ENCODE data around the gene COMT. TPM values are rescaled to one million over a fixed set of nuclear protein-coding genes. Genes with fewer than 3 reads are reported as not detected.
A peak's percentile ranks its signal among the peaks of the same experiment; 100 is the strongest.

COMT gene
- total RNA-seq, 4 donors from 2014 or later, result 154 to 255 (median 223) TPM

- in situ Hi-C loops (cut with MboI; ENCODE audit: low sequenced_read_pairs in 4 of 4) (no loop called here), intact Hi-C loops (cut with DNase I; ENCODE audit: low total_unique reads) (no loop called here)
- H3K27me3 ChIP-seq, result no peaks in the 10 kb centered on the region
- no peak for TF ChIP-seq CTCF (IDR thresholded peaks at IDR 0.05 in 4 of 5, conservative IDR thresholded peaks at IDR 0.05 in 1 of 5)
- no peak for TF ChIP-seq POLR2A (IDR thresholded peaks at IDR 0.05)
- H3K4me1 ChIP-seq, result peaks cover 0 to 10% of the 10 kb centered on the region in 2 donors
- no peaks in the 10 kb centered on the region for H3K9me3 ChIP-seq
- ATAC-seq (no peak), DNase-seq (no peak)
- no peaks in the 10 kb centered on the region for H3K36me3 ChIP-seq
- no peak overlapping the region for H3K4me3 ChIP-seq
- H3K27ac ChIP-seq, result no peak overlapping the region
These were observed 51.4 kb downstream of the COMT start for GRCh38 chr22:19992921-19993355.

GRCh38 chr22:19993926-19994325, 52.4 kb downstream of the COMT start:
- Histone ChIP-seq H3K4me1 (peaks cover 5 to 19% of the 10 kb centered on the region in 2 donors), H3K27ac (no peak overlapping the region), H3K9me3 (no peaks in the 10 kb centered on the region), H3K27me3 (no peaks in the 10 kb centered on the region), H3K4me3 (no peak overlapping the region), H3K36me3 (no peaks in the 10 kb centered on the region)
- TF ChIP-seq CTCF (IDR thresholded peaks at IDR 0.05 in 4 of 5, conservative IDR thresholded peaks at IDR 0.05 in 1 of 5) (no peak), POLR2A (IDR thresholded peaks at IDR 0.05) (no peak)
- ATAC-seq, result no peak
- in situ Hi-C loops (cut with MboI; ENCODE audit: low sequenced_read_pairs in 4 of 4), result no loop called here
- intact Hi-C loops (cut with DNase I; ENCODE audit: low total_unique reads), result no loop called here
- no peak for DNase-seq

GRCh38 chr22:19994851-19995610, 53.5 kb downstream of the COMT start:
- peaks cover 10 to 28% of the 10 kb centered on the region in 2 donors for H3K4me1 ChIP-seq
- TF ChIP-seq POLR2A (IDR thresholded peaks at IDR 0.05), result no peak
- no peak for TF ChIP-seq CTCF (IDR thresholded peaks at IDR 0.05 in 4 of 5, conservative IDR thresholded peaks at IDR 0.05 in 1 of 5)
- intact Hi-C loops (cut with DNase I; ENCODE audit: low total_unique reads), result no loop called here

GRCh38 chr22:19995611-19996339, 54.2 kb downstream of the COMT start:
- no peak for DNase-seq
- no peak overlapping the region for H3K27ac ChIP-seq
- no peaks in the 10 kb centered on the region for H3K27me3 ChIP-seq
- intact Hi-C loops (cut with DNase I; ENCODE audit: low total_unique reads) (no loop called here), in situ Hi-C loops (cut with MboI; ENCODE audit: low sequenced_read_pairs in 4 of 4) (no loop called here)
- no peaks in the 10 kb centered on the region for H3K36me3 ChIP-seq
- peak in 1 of 2 donors; percentile 22 for ATAC-seq
- TF ChIP-seq CTCF (IDR thresholded peaks at IDR 0.05 in 4 of 5, conservative IDR thresholded peaks at IDR 0.05 in 1 of 5), result no peak
- no peak for TF ChIP-seq POLR2A (IDR thresholded peaks at IDR 0.05)
- H3K9me3 ChIP-seq, result no peaks in the 10 kb centered on the region
- no peak overlapping the region for H3K4me3 ChIP-seq
- peaks cover 10 to 30% of the 10 kb centered on the region in 2 donors for H3K4me1 ChIP-seq

More at GRCh38 chr22:19994851-19995610, 53.5 kb downstream of the COMT start:
- no peaks in the 10 kb centered on the region for H3K9me3 ChIP-seq
- in situ Hi-C loops (cut with MboI; ENCODE audit: low sequenced_read_pairs in 4 of 4), result no loop called here
- no peak overlapping the region for H3K4me3 ChIP-seq
- no peak for DNase-seq
- H3K27ac ChIP-seq, result no peak overlapping the region
- ATAC-seq, result no peak
- H3K36me3 ChIP-seq, result no peaks in the 10 kb centered on the region
- H3K27me3 ChIP-seq, result no peaks in the 10 kb centered on the region
